PFSK-1 (cell line): ENCODE measurements around the gene TTC28.

Experiments
- FOXP2 ChIP-seq: optimal IDR thresholded peaks from 2 replicates; pipeline ENCODE3; 2011; ENCODE audit warnings: borderline replicate concordance, control low read depth, inconsistent platforms; ENCODE audit not compliant: insufficient read depth; ENCODE audit errors: extremely low read length, extremely low read depth
- POLR2AphosphoS5 ChIP-seq: IDR thresholded peaks from 2 replicates; pipeline ENCODE4 v1.6.1; 2012; ENCODE audit warnings: low read depth, mild to moderate bottlenecking, control low read depth, low read length, moderate library complexity
- REST ChIP-seq, 2 experiments: IDR thresholded peaks; 2 replicates each; pipeline versions ENCODE4 v1.6.1 to v1.8.0; 2011 to 2012; ENCODE audit warnings: low read depth in 2 of 2, low read length in 2 of 2, control low read depth in 1 of 2, inconsistent platforms in 1 of 2, mild to moderate bottlenecking in 1 of 2, moderate library complexity in 1 of 2; ENCODE audit not compliant: insufficient read depth in 1 of 2
- SIN3A ChIP-seq: IDR thresholded peaks from 2 replicates; pipeline ENCODE4 v1.6.1; 2012; ENCODE audit warnings: mild to moderate bottlenecking, low read length, moderate library complexity, borderline replicate concordance; ENCODE audit not compliant: insufficient read depth
- TAF1 ChIP-seq: IDR thresholded peaks from 2 replicates; pipeline ENCODE4 v1.6.1; 2012; ENCODE audit warnings: low read length, control low read depth, borderline replicate concordance; ENCODE audit not compliant: insufficient read depth

TTC28 gene

GRCh38 chr22:28576162-28576561 lies 103.5 kb downstream of the TTC28 start:
- TF ChIP-seq TAF1 (no peak), POLR2AphosphoS5 (no peak), SIN3A (no peak), FOXP2 (no peak), REST (IDR thresholded peaks at IDR 0.05; ENCODE audit: insufficient read depth in 1 of 2, low read depth in 2 of 2, low read length in 2 of 2) (no peak)

GRCh38 chr22:28574159-28574788 lies 105.4 kb downstream of the TTC28 start:
- TF ChIP-seq FOXP2 (no peak), REST (IDR thresholded peaks at IDR 0.05; ENCODE audit: insufficient read depth in 1 of 2, low read depth in 2 of 2, low read length in 2 of 2) (no peak), SIN3A (no peak), TAF1 (no peak)

- no peak for TF ChIP-seq SIN3A
- TF ChIP-seq FOXP2: no peak
- TF ChIP-seq REST (IDR thresholded peaks at IDR 0.05; ENCODE audit: insufficient read depth in 1 of 2, low read depth in 2 of 2, low read length in 2 of 2): no peak
- no peak for TF ChIP-seq TAF1
These were observed 108.8 kb downstream of the TTC28 start for GRCh38 chr22:28570696-28571373.

- TF ChIP-seq SIN3A: no peak
- TF ChIP-seq REST (IDR thresholded peaks at IDR 0.05; ENCODE audit: insufficient read depth in 1 of 2, low read depth in 2 of 2, low read length in 2 of 2): no peak
- no peak for TF ChIP-seq FOXP2
- no peak for TF ChIP-seq POLR2AphosphoS5
- TF ChIP-seq TAF1: no peak
These were observed 111.5 kb downstream of the TTC28 start for GRCh38 chr22:28568099-28568498.
